Esophagus squamous epithelium (tissue), 4 donors: ENCODE data around the gene NFATC2.

Experiments
- POLR2A ChIP-seq, 4 donors: fragments of 450-650 bp; IDR thresholded peaks; one replicate each; pipeline ENCODE4 v1.6.1; 2017; ENCODE audit warnings: antibody characterized with exemption in 4 of 4, mild to moderate bottlenecking in 4 of 4, moderate library complexity in 3 of 4
- TF ChIP-seq, protein P1 (sequence below), 6 experiments: fragments of 450-650 bp in 4 of 6; fragments of 200-600 bp in 2 of 6; sonication (generic) in 2 of 6; IDR thresholded peaks; one replicate each; pipeline ENCODE4 v1.5.1; 2016 to 2019; ENCODE audit warnings: antibody characterized with exemption in 6 of 6, mild to moderate bottlenecking in 4 of 6, moderate library complexity in 4 of 6

DNA sequence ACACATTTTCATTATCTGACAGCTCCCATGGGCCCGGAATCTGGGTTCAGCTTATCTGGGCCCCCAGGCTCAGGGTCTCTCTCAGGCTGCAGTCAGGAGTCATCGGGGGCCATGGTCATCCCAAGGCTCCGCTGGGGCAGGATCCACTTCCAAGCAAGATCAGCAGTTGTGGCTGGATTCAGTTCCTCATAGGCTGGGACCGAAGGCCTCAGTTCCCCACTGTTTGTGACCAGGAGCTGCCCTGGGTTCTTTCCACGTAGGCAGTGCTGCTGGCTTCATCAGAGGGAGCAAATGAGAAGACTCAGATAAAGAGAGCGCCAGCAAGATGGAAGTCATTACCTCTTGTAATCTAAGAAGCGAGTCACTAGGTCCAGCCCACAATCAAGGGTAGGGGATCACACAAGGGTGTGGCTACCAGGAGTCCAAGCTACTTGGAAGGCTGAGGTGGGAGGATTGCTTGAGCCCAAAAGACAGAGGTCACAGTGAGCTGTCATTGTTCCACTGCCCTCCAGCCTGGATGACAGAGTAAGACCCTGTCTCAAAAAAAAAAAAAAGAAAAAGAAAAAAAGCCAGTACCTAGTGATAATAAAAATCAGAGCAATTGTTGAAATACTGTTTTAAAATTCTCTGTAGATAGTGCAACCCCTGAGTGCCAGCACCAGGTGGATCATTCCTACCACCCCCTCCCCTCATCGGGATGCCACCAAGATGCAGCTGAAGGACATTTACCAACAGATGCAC, 162.7 kb downstream of the NFATC2 start:
- no peak for TF ChIP-seq POLR2A (IDR thresholded peaks at IDR 0.05)
- TF ChIP-seq, protein P1, sequence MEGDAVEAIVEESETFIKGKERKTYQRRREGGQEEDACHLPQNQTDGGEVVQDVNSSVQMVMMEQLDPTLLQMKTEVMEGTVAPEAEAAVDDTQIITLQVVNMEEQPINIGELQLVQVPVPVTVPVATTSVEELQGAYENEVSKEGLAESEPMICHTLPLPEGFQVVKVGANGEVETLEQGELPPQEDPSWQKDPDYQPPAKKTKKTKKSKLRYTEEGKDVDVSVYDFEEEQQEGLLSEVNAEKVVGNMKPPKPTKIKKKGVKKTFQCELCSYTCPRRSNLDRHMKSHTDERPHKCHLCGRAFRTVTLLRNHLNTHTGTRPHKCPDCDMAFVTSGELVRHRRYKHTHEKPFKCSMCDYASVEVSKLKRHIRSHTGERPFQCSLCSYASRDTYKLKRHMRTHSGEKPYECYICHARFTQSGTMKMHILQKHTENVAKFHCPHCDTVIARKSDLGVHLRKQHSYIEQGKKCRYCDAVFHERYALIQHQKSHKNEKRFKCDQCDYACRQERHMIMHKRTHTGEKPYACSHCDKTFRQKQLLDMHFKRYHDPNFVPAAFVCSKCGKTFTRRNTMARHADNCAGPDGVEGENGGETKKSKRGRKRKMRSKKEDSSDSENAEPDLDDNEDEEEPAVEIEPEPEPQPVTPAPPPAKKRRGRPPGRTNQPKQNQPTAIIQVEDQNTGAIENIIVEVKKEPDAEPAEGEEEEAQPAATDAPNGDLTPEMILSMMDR (IDR thresholded peaks at IDR 0.05): no peak
